Measurements from ENCODE around the gene CSF1R. TPM values are rescaled to one million over a fixed set of nuclear protein-coding genes. Genes with fewer than 3 reads are reported as not detected.
"Not testable (repeated sequence)": the region's sequence is repeated elsewhere in the genome, so short reads cannot be mapped to it uniquely, and the experiment has no call there.

CSF1R gene
- total and polyA plus RNA-seq, 4 donors = 16.8 to 66.5 (median 47.8) TPM

- Histone ChIP-seq H3K4me3 (ENCODE audit: low read depth, low read length) (no peak overlapping the region), H3K4me1 (ENCODE audit: control insufficient read depth, insufficient read depth, low read length) (no peaks in the 10 kb centered on the region), H3K27me3 (ENCODE audit: control insufficient read depth, insufficient read depth, low read length) (no peaks in the 10 kb centered on the region), H3K27ac (ENCODE audit: low read depth, low read length) (no peak overlapping the region), H3K9me3 (ENCODE audit: control insufficient read depth, insufficient read depth, low read length) (no peaks in the 10 kb centered on the region), H3K36me3 (ENCODE audit: control insufficient read depth, insufficient read depth, low read length) (peaks cover 89% of the 10 kb centered on the region)
- no peak for DNase-seq (ENCODE audit: low read depth in 4 of 6, low spot score in 6 of 6)
- 82% methylated on average over 6 of the region's 6 CpGs for WGBS (ENCODE audit: insufficient coverage)
Observed at GRCh38 chr5:150052226-150052955, 34.0 kb downstream of the CSF1R start.

DNA sequence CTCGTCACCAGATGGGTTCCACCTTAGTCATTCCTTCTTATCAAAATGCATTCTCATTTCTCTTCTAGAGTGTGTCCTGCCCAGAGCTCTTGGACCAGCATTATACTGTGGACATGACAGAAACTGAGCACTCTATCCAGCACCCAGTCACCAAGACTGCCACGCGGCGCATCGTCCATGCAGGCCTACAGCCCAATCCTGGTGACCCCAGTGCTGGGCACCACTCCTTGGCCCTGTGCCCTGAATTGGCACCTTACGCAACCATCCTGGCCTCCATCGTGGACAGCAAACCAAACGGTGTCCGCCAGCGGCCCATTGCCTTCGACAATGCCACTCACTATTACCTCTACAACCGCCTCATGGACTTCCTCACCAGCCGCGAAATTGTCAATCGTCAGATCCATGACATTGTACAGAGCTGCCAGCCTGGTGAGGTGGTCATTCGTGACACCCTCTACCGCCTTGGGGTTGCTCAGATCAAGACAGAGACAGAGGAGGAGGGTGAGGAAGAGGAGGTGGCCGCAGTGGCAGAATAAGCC lies 34.6 kb downstream of the CSF1R start:
- no peaks in the 10 kb centered on the region for H3K27me3 ChIP-seq (ENCODE audit: control insufficient read depth, insufficient read depth, low read length)
- H3K4me3 ChIP-seq (ENCODE audit: low read depth, low read length) = no peak overlapping the region
- H3K9me3 ChIP-seq (ENCODE audit: control insufficient read depth, insufficient read depth, low read length) = no peaks in the 10 kb centered on the region
- no peak for DNase-seq (ENCODE audit: low read depth in 4 of 6, low spot score in 6 of 6)
- H3K27ac ChIP-seq (ENCODE audit: low read depth, low read length) = no peak overlapping the region
- 91% methylated on average over 15 of the region's 18 CpGs for WGBS (ENCODE audit: insufficient coverage)
- no peaks in the 10 kb centered on the region for H3K4me1 ChIP-seq (ENCODE audit: control insufficient read depth, insufficient read depth, low read length)
- H3K36me3 ChIP-seq (ENCODE audit: control insufficient read depth, insufficient read depth, low read length) = peaks cover 90% of the 10 kb centered on the region

- not testable (repeated sequence) for H3K27ac ChIP-seq (ENCODE audit: low read depth, low read length); H3K9me3 ChIP-seq (ENCODE audit: control insufficient read depth, insufficient read depth, low read length); H3K4me3 ChIP-seq (ENCODE audit: low read depth, low read length); H3K4me1 ChIP-seq (ENCODE audit: control insufficient read depth, insufficient read depth, low read length); H3K27me3 ChIP-seq (ENCODE audit: control insufficient read depth, insufficient read depth, low read length); DNase-seq (ENCODE audit: low read depth in 4 of 6, low spot score in 6 of 6)
- H3K36me3 ChIP-seq (ENCODE audit: control insufficient read depth, insufficient read depth, low read length) = peaks cover 92% of the 10 kb centered on the region
- 90% methylated on average over 7 of the region's 14 CpGs for WGBS (ENCODE audit: insufficient coverage)
Observed at GRCh38 chr5:150050172-150050811, 36.1 kb downstream of the CSF1R start.

GRCh38 chr5:150046031-150046430 lies 40.3 kb downstream of the CSF1R start:
- Histone ChIP-seq H3K27me3 (ENCODE audit: control insufficient read depth, insufficient read depth, low read length) (no peaks in the 10 kb centered on the region), H3K27ac (ENCODE audit: low read depth, low read length) (no peak overlapping the region), H3K4me3 (ENCODE audit: low read depth, low read length) (no peak overlapping the region), H3K9me3 (ENCODE audit: control insufficient read depth, insufficient read depth, low read length) (no peaks in the 10 kb centered on the region), H3K36me3 (ENCODE audit: control insufficient read depth, insufficient read depth, low read length) (peaks cover 85% of the 10 kb centered on the region), H3K4me1 (ENCODE audit: control insufficient read depth, insufficient read depth, low read length) (no peaks in the 10 kb centered on the region)
- no peak for DNase-seq (ENCODE audit: low read depth in 4 of 6, low spot score in 6 of 6)
- WGBS (ENCODE audit: insufficient coverage) = 100% methylated on average over 1 of the region's 6 CpGs

DNA sequence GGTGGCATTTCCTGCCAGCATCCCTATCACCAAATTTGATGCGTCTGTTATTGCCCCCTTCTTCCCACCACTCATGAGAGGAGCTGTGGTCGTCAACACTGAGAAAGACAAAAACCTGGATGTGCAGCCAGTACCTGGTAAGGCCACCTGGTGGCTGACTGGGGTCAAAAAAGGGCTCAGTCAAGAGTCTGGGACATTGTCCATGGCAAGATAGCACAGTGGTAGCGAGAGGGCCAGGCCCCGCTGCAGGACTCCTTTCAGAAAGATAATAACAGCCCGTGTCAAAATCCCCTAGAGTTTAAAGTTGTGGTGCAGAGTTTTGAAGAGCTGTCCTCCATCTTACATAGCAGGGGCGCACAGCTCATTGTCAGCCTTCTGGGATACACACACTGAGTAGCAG lies 40.8 kb downstream of the CSF1R start:
- H3K9me3 ChIP-seq (ENCODE audit: control insufficient read depth, insufficient read depth, low read length) = no peaks in the 10 kb centered on the region
- H3K27ac ChIP-seq (ENCODE audit: low read depth, low read length) = no peak overlapping the region
- DNase-seq (ENCODE audit: low read depth in 4 of 6, low spot score in 6 of 6) = no peak
- H3K4me1 ChIP-seq (ENCODE audit: control insufficient read depth, insufficient read depth, low read length) = no peaks in the 10 kb centered on the region
- no peak overlapping the region for H3K4me3 ChIP-seq (ENCODE audit: low read depth, low read length)
- WGBS (ENCODE audit: insufficient coverage) = 57% methylated on average over 1 of the region's 6 CpGs
- H3K27me3 ChIP-seq (ENCODE audit: control insufficient read depth, insufficient read depth, low read length) = no peaks in the 10 kb centered on the region
- H3K36me3 ChIP-seq (ENCODE audit: control insufficient read depth, insufficient read depth, low read length) = peaks cover 85% of the 10 kb centered on the region

DNA sequence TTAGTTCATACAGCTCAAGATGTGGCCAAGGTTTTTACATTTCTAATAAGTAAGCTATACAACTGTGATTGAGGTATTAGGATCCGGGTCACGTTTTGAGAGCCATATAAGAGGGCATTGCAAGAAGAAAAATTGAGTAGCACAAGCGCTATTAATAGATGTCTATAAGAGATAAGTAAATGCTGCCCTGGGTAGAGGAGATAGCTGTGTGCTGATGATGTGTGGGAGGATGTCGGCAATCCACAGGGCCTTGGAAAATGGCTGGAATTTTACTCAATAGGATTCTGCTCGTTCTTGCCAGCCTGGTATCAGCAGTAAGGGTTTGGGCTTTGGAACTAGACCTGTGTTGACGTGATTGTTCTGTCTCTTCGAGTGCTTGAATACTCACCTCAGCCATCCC lies 41.6 kb downstream of the CSF1R start:
- 82% methylated on average over 5 of the region's 7 CpGs for WGBS (ENCODE audit: insufficient coverage)
- peaks cover 80% of the 10 kb centered on the region for H3K36me3 ChIP-seq (ENCODE audit: control insufficient read depth, insufficient read depth, low read length)
- no peak overlapping the region for H3K27ac ChIP-seq (ENCODE audit: low read depth, low read length)

DNA sequence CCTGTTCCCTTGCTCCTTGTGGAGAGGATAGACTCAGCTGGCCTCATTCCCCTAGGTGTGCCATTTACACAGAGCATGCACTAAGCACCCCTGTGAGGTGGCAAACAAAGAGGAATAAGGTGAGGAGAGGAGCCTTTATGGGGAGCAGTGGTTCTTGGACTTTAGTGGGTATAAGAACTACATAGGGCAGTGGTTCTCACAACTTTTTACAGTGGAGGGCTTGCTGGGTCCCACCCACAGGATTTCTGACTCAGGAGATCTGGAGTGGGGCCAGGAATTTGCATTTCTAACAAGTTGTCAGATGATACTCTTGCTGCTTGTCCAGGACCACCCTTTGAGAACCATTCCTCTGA lies 42.0 kb downstream of the CSF1R start:
- Histone ChIP-seq H3K4me3 (ENCODE audit: low read depth, low read length) (no peak overlapping the region), H3K36me3 (ENCODE audit: control insufficient read depth, insufficient read depth, low read length) (peaks cover 76% of the 10 kb centered on the region), H3K27ac (ENCODE audit: low read depth, low read length) (no peak overlapping the region), H3K9me3 (ENCODE audit: control insufficient read depth, insufficient read depth, low read length) (no peaks in the 10 kb centered on the region), H3K4me1 (ENCODE audit: control insufficient read depth, insufficient read depth, low read length) (no peaks in the 10 kb centered on the region), H3K27me3 (ENCODE audit: control insufficient read depth, insufficient read depth, low read length) (no peaks in the 10 kb centered on the region)
- no peak for DNase-seq (ENCODE audit: low read depth in 4 of 6, low spot score in 6 of 6)

More for the DNA sequence above, 41.6 kb downstream of the CSF1R start:
- Histone ChIP-seq H3K4me3 (ENCODE audit: low read depth, low read length) (no peak overlapping the region), H3K4me1 (ENCODE audit: control insufficient read depth, insufficient read depth, low read length) (no peaks in the 10 kb centered on the region), H3K9me3 (ENCODE audit: control insufficient read depth, insufficient read depth, low read length) (no peaks in the 10 kb centered on the region), H3K27me3 (ENCODE audit: control insufficient read depth, insufficient read depth, low read length) (no peaks in the 10 kb centered on the region)
- no peak for DNase-seq (ENCODE audit: low read depth in 4 of 6, low spot score in 6 of 6)

DNA sequence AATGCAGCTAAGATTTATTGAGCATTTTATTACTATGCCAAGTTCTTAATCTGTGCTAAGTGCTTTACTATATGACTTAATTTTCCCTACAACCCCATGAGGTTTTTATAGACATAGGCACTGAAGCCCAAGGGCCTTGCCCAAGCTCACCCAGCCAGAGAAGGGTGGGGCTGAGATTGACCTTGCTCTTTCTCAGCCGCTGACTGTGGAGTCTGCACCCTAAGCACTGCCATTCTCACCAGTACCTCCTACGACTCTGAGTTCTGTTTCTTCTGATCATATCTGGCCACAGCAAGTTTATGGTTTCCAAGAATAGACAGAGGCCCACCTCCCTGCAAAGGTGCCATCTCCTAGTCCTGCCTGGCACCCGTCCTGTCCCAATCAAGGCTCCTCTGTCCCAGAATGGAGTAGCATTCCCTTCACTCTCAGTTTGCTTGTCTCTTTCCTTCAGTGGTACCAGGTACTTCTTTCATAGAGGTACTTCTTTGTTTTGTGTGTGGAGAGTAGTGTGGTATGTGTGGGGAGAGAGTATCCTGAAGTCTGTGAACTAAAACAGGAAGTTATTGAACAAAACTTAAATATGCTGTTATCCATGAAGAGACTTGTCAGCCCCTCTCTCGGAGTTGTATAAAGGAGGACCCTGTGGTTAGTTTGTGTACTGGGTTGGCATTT lies 42.6 kb downstream of the CSF1R start:
- Histone ChIP-seq H3K27me3 (ENCODE audit: control insufficient read depth, insufficient read depth, low read length) (no peaks in the 10 kb centered on the region), H3K4me3 (ENCODE audit: low read depth, low read length) (no peak overlapping the region), H3K9me3 (ENCODE audit: control insufficient read depth, insufficient read depth, low read length) (no peaks in the 10 kb centered on the region), H3K4me1 (ENCODE audit: control insufficient read depth, insufficient read depth, low read length) (no peaks in the 10 kb centered on the region), H3K36me3 (ENCODE audit: control insufficient read depth, insufficient read depth, low read length) (peaks cover 70% of the 10 kb centered on the region), H3K27ac (ENCODE audit: low read depth, low read length) (no peak overlapping the region)
- 90% methylated on average over 3 of the region's 4 CpGs for WGBS (ENCODE audit: insufficient coverage)
- no peak for DNase-seq (ENCODE audit: low read depth in 4 of 6, low spot score in 6 of 6)

- Histone ChIP-seq H3K27me3 (ENCODE audit: control insufficient read depth, insufficient read depth, low read length) (no peaks in the 10 kb centered on the region), H3K27ac (ENCODE audit: low read depth, low read length) (no peak overlapping the region), H3K4me3 (ENCODE audit: low read depth, low read length) (no peak overlapping the region), H3K9me3 (ENCODE audit: control insufficient read depth, insufficient read depth, low read length) (no peaks in the 10 kb centered on the region), H3K4me1 (ENCODE audit: control insufficient read depth, insufficient read depth, low read length) (no peaks in the 10 kb centered on the region), H3K36me3 (ENCODE audit: control insufficient read depth, insufficient read depth, low read length) (peaks cover 58% of the 10 kb centered on the region)
- 92% methylated on average over 1 of the region's 3 CpGs for WGBS (ENCODE audit: insufficient coverage)
- no peak for DNase-seq (ENCODE audit: low read depth in 4 of 6, low spot score in 6 of 6)
Observed at GRCh38 chr5:150042459-150042858, 43.9 kb downstream of the CSF1R start.
